ENCODE measurements around the gene SLC2A4.

Gene SLC2A4

DNA sequence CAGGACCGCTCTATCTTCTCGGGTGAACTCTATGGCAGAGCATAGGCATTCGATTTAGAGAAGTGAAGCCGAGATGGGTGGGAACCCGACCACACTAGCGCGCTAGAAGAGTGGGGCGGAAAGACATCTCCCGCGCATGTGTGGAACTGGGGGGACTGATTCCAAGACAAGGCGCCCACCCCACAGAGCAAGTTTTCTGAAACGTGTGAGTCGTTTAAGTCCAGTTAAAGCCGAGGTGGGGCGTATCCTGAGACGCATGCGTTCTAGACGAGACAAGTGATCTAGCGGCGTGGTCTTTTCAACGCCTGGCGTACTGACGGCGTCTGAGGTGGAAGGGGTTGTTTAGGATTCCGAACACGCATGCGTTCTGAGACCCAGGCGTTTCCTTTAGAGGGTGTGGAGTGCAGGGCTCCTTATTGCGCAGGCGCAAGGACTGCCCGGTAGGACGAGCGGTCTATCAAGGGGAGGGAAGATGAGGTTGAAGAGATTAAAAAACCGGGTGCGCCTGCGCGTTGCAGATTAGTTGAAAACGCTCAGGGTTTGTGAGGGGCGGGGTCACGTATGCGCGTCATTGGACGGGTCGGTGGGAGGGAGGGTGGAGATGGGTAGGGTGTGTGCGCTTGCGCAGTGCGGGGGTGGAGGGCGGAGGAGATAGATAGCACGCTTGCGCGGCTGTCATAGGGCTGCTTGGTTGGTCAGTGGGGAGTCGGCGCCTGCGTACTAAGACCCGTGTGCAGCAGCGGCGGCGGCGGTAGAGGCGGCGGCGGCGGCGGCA lies 25.6 kb downstream of the SLC2A4 start, which contains the start of gene EIF5A:
Gene EIF5A (plus strand): TSS at position 718 of the 775 bp plus-strand sequence. CDS start 2,008 bp downstream, outside the sequence.
- DNase-seq (ENCODE audit: low read depth): peak; percentile 100

DNA sequence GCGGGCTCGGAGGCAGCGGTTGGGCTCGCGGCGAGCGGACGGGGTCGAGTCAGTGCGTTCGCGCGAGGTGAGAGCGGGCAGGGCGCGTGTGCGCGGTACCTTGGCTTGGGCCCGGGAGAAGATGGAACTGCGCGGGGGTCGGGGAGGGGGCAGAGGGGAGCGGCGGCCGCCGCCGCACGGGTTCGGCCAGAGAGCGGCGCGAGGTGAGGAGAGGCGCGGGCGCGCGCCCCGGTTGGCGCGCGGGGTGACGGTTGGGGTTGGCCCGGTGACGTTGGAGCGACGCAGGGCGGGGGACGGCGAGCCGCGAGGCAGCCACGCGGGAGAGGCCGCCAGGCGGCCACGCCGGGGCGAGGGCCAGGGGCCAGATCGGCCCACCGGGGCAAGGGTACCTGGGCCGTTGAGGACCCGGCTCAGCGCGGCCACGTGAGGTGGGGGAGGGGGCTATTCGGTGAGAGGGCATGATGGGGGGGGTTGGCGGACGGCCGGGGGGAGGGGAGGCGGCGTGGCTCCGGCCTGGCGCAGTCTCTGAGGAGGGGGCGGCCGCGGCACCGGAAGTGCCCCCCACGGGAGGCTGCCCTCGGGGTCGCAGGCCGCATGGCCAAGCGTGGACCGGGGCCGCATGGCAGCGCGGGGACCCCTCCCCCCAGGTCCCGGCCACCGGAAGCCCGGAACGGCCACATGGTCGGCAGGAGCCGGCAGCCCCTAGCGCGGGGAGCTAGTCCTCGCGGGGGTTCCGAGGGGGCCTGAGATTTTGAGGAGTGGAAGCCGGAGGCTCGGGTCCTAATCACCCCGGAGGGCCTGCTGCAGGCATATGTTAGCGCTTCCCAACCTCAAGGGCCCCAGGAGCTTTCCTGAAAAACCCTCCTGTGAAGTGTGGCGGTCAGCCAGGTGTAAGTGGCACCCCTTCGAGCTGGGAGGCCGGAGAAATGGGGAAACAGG lies 26.4 kb downstream of the SLC2A4 start:
- DNase-seq (ENCODE audit: low read depth): peak; percentile 41

DNA sequence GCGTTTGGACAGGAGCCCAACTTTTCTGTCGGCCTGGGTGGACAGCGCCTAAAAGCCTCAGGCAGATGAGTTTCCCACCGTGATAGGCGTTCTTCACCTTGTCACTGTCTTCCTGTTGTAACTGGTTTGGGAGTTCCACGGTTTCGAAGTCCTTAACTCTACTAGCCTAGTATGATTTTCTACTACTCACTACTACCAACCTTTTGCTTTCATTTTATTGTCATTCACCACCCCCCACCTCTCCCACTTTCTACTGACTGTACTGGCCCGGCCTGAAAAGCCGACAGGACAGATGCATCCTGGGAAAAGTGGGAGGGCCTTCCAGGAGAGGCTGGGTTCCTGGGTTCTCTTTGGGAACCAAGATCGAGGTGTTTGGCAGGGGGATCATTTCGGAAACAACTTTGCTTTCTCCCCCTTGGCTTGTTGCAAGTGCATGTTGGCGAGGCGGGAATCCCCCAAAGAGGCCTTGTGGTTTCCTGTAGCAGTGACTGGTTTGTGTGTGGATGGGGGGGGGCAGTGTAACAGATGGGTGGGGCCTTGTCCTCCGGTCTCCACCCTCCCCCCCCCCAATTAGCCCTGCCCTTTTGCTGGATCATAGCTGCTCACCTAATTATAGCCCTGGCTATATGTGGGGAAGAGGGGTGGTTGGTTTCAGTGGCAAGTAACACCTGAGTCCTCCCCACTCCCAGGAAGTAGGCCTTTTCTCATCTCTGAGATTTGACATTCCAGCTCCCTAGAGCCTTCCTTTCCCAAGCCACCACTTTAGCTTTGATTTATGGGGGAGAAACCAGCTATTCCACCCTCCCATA lies 27.3 kb downstream of the SLC2A4 start:
- DNase-seq (ENCODE audit: low read depth): peak; percentile 69

DNA sequence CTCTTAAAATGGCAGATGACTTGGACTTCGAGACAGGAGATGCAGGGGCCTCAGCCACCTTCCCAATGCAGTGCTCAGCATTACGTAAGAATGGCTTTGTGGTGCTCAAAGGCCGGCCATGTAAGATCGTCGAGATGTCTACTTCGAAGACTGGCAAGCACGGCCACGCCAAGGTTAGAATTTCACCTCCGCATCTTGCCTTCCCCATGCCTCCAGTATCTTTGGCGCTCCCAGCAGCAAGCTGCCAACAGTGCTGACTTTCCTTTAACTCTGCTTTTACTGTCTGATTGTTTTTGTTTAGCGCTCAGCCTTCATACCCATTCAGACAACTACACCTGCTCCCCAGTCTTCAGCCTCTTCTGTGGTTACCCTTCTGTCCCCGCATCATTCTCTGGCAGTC lies 28.1 kb downstream of the SLC2A4 start:
- no peak for DNase-seq (ENCODE audit: low read depth)

DNA sequence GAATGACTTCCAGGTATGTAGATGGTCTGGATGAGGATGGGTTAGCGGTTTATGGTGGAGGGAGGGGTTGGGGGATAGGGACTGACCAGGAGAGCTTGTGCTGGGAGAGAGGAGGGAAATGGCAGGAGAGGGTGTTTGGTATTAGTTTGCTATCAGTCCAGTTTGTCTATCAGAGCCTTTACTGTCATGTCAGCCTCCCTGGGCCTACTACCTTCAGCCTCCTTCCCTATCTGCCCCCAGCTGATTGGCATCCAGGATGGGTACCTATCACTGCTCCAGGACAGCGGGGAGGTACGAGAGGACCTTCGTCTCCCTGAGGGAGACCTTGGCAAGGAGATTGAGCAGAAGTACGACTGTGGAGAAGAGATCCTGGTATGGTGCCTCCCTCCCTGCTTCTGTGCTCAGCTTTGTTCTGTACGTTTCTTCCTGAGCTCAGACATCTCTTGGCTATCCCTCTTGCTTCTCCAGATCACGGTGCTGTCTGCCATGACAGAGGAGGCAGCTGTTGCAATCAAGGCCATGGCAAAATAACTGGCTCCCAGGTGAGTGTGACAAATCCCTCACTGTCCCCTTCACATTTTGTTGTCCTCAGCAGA lies 29.7 kb downstream of the SLC2A4 start:
- DNase-seq (ENCODE audit: low read depth): no peak

DNA sequence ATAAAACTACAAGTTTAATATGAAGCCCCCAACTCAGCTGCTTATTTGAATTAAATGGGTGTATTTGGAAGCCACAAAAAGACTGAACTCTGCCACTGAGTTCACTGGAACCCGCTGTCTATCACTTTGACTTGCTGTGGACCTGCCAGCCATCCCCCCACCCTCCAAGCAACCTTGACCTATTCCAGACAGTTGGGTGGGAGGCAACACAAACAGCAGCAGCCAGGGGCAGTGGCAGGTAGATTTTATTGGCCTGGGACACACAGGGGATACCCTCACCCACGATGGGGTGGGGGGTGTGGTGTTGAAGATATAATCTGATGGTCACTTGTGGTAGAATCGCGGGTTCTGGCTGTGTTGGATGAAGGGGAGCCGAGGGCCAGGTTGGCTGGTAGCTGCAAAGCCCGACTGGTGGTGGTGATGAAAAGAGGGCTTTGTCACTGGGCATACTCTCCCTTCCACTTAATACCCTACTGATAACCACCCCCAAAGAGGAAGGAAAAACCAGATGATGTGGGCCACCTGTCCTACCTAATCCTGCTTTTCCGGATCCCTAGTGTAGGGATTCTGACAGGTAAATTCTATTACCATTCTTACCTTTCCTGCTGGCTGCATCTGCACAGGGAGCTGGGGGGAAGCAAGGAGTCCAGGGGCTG lies 31.0 kb downstream of the SLC2A4 start:
- no peak for DNase-seq (ENCODE audit: low read depth)

DNA sequence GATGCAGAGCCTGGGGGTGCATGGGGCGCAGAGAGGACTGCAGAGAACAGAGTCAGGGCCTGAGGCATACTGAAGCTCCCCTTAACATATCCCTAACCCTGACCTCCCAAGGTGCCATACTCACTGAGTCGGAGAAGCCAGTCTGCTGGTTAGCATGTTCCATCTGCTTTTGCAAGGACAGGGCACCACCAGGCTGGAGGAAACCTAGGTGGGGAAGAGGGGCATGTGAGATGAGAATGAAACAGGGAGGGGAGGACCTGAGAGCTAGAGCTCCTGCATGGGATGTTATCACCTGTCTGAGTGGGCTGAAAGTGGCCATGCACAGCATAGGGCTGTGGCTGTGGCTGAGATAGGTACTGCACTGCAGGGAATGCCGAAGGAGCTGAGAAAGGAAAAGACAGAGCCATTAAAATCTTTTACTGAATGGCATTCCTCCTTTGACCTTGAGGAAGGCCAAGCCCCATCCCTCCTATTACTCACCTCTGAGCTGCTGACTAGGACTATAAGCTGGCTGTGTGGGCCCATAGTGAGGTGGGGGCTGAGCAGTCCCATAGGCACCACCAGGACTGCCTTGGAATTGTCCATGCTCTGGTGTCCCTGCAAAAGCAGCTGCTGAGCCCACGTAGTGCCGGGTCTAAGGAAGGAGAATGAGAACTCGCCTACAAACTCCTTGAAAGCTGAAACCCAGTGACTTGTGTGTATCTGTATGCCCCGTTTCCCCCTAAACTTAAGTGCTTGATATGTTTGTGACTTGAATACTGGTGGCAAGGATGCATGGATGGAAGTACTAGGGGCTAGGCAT lies 31.8 kb downstream of the SLC2A4 start:
- no peak for DNase-seq (ENCODE audit: low read depth)

DNA sequence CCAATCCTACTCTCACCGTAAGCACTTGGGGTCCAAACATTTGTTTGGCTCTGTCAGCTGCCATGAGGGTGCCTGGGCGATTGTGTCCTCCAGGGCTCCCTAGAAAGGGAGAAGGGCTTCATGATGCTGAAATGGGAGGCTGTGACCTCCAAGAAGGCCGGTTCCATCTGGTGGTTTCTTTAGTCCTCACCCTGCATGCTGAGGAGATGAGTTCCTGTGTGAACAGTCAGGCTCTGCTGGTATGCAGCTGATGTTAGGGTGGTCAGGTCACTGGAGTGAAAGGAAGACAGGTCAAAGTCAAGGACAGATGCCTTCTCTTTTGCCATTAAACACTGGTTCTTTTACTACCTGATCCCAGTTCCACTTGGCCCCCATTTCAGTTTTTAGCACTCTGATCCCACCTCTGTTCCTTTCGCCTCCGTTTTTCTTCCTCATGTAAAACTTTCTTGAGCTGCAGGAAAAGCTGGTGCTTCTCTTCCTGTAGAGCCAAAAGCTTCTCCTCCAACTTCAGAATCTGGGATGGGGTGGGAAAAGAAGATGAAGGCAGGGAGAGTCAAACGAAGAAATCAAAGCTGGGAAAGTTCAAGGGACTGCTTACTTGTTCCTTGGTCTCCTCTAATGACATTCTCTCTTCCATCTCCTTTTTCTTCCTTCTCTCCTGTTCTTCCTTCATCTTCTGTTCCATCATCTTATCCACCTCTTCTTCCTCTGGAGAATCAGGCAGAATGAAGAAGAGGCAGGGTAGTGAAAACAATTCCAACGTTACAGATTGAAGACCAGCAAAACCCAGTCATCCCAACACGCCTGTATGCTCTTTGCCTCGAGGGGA lies 32.6 kb downstream of the SLC2A4 start:
- DNase-seq (ENCODE audit: low read depth): no peak

DNA sequence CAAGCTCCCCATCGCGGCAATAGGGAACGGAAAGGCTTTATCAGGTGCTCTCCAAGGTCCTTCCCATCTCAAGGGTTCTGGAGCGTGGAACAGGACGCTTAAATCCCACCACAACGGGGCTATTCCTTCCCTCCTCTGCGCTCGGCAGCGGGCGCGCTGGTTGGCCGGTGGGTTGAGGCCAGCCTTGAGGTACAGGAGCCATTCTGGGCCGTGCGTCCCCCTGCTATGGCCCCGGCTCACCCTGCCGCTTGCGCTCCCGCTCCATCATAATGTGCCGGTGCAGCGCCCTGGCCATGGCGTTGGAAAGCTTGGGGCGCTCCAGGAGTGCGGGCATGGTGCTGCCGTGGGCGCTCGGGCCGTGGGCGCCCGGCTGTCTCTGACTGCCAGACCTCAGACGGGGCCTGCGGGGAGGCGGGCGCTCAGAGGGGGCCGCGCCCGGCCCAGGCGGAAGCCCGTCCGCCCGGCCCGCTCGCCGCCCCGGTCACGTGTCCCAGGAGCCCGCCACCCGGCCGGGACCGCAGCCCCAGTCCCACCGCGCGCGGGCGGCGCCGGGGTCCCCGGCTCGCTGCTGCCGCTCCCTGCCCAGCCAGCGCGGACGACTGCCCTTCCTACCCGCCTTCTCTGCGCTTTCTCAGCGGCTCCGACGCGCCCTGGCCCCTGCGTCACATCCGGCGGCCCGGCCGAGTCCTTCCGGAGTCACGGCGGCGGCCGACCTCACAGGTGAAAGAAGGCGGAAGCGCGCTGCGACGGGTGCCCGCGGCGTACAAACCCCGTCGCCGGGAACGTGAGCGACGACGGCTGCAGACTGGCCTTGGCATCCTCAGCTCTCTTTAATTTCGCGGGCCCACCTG lies 33.4 kb downstream of the SLC2A4 start, which contains the start of gene GPS2:
Gene GPS2 (minus strand): TSS at position 642 of the 851 bp plus-strand sequence. CDS start 308 bp downstream, at position 334.
- peak; percentile 93 for DNase-seq (ENCODE audit: low read depth)

DNA sequence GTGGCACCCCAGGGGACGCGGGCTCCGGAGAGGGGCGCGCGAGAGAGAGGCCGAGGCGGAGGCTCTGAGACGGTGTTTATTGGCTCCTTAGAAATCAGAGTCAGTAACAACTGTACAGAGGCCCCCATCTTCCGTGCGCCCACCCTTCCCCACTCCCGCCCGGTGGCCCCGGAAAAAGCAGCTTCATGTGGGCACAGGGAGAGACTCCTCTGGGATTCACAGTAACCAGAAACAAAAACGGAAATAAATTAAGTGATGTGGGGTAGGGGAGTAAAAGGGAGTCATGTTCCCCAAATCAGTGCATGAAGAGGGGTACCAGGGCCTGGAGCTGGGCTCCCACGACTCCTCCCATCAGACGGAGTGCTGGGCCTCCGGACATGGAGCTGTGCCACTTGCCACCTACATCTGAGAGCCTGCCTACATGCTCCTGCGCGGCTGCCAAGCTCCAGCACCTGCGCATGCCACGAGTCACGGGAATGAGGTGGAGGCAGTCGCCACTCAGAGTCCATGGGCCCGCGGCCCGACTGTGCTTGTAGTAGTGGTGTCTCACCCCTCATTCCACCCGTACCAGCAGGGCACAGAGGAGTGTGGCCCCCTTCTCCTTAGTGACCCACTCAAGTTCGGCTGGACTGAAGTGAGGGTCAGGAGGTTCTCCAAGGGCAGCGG lies 34.2 kb downstream of the SLC2A4 start:
- no peak for DNase-seq (ENCODE audit: low read depth)

DNA sequence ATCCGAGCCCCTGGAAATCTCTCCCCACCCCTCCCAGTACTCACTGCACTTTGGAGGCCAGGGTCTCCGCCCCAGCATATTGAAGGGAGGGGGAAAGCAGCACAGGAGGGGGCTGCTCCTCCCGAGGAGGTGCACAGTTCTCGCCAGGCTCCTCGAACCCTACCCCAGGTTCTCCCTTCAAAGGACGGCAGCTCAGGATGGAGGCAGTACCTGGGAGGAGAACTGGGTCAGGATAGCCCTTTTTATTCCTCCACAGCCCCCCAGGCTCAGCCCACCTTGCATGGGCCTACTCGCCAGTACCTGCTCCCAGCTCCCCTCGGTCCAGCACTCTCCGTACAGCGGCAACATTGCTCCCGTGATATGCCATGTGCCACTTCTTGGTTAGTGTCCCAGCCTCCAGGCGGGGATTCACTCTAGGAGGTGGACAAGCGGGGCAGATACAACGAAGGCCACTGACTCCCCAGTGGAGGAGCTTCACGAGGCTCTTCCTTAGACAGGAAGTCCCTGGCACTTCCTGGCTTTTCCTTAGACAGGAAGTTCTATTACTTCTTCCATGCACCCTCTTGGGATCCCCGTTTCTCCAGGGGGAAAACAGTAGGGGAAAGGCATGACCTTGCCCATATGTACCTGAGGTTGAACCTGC lies 35.8 kb downstream of the SLC2A4 start:
- no peak for DNase-seq (ENCODE audit: low read depth)

DNA sequence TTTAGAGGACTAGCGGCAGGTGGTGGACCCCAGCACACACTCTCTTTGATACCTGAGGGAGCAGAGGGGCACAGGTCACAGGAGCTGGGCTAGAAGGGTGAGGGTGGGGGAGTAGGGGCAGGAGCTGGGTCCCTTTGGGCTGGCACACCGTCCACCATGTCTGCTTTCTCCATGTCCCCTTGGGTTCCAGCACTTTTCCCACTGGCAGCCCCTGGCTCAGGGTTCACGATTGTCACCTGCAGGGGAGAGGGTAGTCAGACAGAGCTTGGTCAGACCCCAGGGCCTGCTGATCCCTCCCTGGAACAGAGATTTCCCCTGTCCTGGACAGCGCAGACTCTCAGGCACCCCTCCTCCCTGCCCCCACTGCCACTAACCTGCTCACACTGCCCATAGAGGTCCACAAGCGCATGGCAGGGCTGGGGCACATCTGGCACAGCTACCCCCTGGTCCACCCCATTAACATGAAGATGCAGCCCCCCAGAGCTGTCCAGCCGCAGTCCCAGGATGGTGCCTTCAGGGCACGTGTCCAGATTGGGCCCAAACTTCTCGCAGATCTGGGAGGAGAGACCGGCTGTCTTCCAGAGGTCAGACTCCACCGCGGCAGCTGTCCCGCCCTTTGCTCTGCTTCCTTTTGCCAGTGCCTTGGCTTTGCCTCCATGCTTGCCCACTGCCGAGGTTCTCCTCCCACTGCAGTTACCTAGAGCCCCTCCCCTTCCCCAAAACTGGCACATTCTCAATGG lies 36.8 kb downstream of the SLC2A4 start:
- DNase-seq (ENCODE audit: low read depth): no peak

DNA sequence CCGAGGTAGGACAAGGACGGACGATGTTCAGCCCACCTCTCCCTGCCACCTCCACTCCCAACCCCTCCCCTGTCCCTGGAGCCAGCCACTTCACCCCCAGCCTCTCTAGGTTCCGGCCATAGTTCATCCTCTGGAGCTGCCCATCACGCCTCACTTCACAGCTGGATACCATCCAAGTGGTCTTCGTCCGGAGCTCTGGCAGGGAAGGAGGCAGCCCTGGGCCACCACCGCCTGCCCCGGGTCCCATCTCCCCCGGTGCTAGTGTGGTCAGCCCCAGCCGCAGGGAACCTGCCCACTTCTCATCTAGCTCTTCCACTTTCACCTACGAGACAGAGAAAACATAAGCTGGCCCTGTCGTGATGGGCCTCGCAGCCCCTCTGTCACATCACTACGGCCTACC lies 39.9 kb downstream of the SLC2A4 start:
- DNase-seq (ENCODE audit: low read depth): no peak

DNA sequence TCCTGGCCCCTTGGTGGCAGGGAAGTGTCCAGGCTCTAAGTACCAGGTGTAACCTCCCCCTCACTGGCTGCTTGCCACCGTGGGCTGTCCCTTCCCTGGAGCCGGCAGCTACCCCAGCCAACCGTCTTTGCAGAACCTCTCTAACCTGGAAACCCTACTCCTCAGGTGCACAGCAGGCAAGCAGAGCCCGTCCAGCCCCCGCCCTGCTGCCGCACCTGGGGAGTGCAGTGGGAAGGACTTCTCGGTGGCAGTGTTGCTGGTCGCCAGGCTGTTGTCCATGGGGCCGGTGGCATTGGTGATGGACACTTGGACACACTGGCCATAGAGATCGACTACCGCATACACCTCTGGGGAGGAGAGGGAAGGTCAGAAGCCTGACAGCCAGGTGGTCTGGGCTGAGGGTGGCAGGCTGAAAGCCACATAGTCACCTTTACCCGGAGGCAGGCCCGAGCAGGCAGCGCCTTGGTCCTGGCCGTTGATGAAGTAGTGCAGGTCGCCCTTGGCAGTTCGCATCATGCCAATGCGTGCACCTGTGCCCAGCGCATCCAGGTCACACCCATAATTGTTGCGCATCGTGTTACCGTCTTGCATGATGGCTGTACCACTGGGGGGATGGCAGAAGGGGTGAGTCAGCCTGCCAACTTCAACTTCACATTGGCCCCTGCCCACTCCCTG lies 41.1 kb downstream of the SLC2A4 start:
- DNase-seq (ENCODE audit: low read depth): no peak

DNA sequence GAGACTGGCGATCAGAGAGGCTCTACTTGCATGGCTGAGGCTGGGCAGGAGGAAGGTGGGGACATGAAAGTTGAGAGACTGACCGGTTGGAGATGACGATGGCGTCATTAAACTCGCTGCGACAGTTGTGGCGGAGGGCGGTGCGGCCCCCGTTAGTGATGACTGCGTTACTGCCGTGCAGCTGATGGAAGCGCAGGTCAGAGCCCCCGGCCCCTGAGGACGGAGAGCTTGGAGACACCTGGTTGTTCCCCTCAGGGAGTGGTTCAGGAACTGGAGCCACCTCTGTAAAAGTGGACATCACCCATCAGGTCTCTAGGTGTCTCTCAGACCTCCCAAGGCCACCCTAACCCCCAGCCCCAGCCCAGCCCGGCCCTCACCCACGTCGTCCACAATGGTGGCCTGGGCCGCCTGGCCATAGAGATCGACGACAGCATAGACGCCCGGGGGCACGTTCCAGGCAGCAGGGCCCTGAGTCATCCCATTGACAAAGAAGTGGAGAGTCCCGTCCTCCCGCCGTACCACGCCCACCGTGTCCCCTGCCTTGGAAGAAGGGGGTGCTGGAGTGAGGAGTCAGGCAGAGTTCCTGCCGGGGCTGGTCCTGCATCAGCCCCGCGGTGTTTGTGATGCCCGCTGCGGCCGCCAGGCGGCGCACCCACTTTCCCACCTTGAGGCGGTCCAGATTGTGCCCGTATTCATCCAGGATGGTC lies 42.4 kb downstream of the SLC2A4 start:
- DNase-seq (ENCODE audit: low read depth): peak; percentile 52
